ENCODE results near the gene CLGN. TPM values are rescaled to one million over a fixed set of nuclear protein-coding genes. Genes with fewer than 3 reads are reported as not detected.
A peak's percentile ranks its signal among the peaks of the same experiment; 100 is the strongest.
"Not testable (repeated sequence)": the region's sequence is repeated elsewhere in the genome, so short reads cannot be mapped to it uniquely, and the experiment has no call there.

CLGN gene
- total RNA-seq, 1 experiment from 2014 or later: 9.6 TPM

DNA sequence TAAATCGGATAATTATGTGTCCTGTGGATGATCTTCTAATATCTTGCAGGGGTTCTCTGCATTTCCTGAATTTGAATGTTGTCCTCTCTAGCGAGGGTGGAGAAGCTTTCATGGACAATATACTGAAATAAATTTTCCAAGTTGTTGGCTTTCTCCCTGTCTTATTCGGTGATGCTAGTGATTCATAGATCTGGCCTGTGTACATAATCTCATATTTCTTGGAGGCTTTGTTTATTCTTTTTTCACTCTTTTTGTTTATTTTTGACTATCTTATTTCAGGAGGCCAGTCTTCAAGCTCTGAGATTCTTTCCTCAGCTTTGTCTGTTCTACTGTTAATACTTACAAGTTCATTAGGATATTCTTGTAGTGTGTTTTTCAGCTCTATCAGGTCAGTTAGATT, 20.7 kb upstream of the CLGN start:
- Histone ChIP-seq H2AFZ (ENCODE audit: low read length) (no peak overlapping the region), H3K9me3 (ENCODE audit: low read length) (no peaks in the 10 kb centered on the region), H3K79me2 (ENCODE audit: low read length) (no peaks in the 10 kb centered on the region), H3F3A (ENCODE audit: low read length, unreplicated experiment) (no peaks in the 10 kb centered on the region), H4K20me1 (ENCODE audit: low read length) (no peaks in the 10 kb centered on the region), H3K4me3 (ENCODE audit: low read length) (no peak overlapping the region), H3K4me1 (ENCODE audit: insufficient read depth, low read length) (peaks cover 20% of the 10 kb centered on the region), H3K9ac (ENCODE audit: low read length) (no peak overlapping the region), H3K27me3 (ENCODE audit: low read length) (no peaks in the 10 kb centered on the region), H3K27ac (ENCODE audit: low read length) (peak overlapping the region; percentile 11), H3K36me3 (ENCODE audit: low read depth, low read length) (no peaks in the 10 kb centered on the region), H3K4me2 (ENCODE audit: low read length) (peak overlapping the region; percentile 72), H3K9me2 (replicated peaks; ENCODE audit: low read length) (no peaks in the 10 kb centered on the region)
- intact Hi-C loops (cut with micrococcal nuclease): loop anchor here (2.0 kb wide), 1 partner anchor 21 kb away; the partner anchor contains the start of gene CLGN
- POLR2A ChIA-PET (ENCODE audit: unreplicated experiment): no interaction called here
- DNase-seq: peak; percentile 68
- ATAC-seq: peak; percentile 88
- CTCF ChIA-PET: interaction anchor here (0.6 kb wide), 1 partner anchor 121 kb away, joined by 4 read pairs; no protein-coding TSS in a partner anchor
- no TSS peak for BruUV-seq (replicated peaks)
- TF ChIP-seq EZH2phosphoT487 (IDR thresholded peaks at IDR 0.05; ENCODE audit: borderline replicate concordance, low read length): no peak
- no peak for TF ChIP-seq EZH2 (IDR thresholded peaks at IDR 0.05; ENCODE audit: low read length, unreplicated experiment)
- TF ChIP-seq, protein P1, sequence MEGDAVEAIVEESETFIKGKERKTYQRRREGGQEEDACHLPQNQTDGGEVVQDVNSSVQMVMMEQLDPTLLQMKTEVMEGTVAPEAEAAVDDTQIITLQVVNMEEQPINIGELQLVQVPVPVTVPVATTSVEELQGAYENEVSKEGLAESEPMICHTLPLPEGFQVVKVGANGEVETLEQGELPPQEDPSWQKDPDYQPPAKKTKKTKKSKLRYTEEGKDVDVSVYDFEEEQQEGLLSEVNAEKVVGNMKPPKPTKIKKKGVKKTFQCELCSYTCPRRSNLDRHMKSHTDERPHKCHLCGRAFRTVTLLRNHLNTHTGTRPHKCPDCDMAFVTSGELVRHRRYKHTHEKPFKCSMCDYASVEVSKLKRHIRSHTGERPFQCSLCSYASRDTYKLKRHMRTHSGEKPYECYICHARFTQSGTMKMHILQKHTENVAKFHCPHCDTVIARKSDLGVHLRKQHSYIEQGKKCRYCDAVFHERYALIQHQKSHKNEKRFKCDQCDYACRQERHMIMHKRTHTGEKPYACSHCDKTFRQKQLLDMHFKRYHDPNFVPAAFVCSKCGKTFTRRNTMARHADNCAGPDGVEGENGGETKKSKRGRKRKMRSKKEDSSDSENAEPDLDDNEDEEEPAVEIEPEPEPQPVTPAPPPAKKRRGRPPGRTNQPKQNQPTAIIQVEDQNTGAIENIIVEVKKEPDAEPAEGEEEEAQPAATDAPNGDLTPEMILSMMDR (conservative IDR thresholded peaks at IDR 0.05; ENCODE audit: low read depth, low read length): no peak

DNA sequence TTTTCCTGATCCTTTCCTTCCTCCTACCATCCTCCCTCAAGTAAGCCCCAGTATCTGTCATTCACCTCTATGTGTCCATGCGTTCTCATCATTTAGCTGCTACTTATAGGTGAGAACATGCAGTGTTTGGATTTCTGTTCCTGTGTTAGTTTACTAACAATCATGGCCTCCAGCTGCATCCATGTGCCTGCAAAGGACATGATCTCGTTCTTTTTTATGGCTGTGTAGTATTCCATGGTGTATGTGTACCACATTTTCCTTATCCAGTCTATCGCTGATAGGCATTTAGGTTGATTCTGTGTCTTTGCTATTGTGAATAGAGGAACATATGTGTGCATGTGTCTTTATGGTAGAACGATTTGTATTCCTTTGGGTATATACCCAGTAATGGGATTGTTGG, 16.9 kb upstream of the CLGN start:
- H3K27ac ChIP-seq (ENCODE audit: low read length); H2AFZ ChIP-seq (ENCODE audit: low read length); CTCF ChIA-PET; H4K20me1 ChIP-seq (ENCODE audit: low read length); intact Hi-C loops (cut with micrococcal nuclease); H3F3A ChIP-seq (ENCODE audit: low read length, unreplicated experiment); H3K36me3 ChIP-seq (ENCODE audit: low read depth, low read length); H3K9me2 ChIP-seq (replicated peaks; ENCODE audit: low read length); H3K9ac ChIP-seq (ENCODE audit: low read length); H3K9me3 ChIP-seq (ENCODE audit: low read length); H3K27me3 ChIP-seq (ENCODE audit: low read length); ATAC-seq; DNase-seq; H3K79me2 ChIP-seq (ENCODE audit: low read length); POLR2A ChIA-PET (ENCODE audit: unreplicated experiment); BruUV-seq (replicated peaks); H3K4me3 ChIP-seq (ENCODE audit: low read length); H3K4me2 ChIP-seq (ENCODE audit: low read length): not testable (repeated sequence)
- H3K4me1 ChIP-seq (ENCODE audit: insufficient read depth, low read length): peaks cover 20% of the 10 kb centered on the region

DNA sequence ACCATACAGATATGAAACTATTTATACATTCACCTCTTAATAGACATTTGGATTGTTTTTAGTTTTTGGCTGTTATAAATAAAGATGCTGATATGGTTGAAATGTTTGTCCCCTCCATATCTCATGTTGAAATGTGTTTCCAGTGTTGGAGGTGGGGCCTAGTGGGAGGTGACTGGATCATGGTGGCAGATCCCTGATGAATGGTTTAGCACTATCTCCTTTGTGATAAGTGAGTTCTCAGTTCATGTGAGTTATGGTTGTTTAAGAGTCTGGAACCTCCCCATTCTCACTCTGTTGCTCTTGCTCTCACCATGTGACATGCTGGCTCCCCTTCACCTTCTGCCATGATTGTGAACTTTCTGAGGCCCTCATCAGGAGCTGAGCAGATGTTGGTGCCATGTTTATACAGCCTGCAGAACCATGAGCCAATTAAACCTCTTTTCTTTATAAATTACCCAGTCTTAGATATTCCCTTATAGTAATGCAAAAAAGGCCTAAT, 12.2 kb upstream of the CLGN start:
- no peak overlapping the region for H3K27ac ChIP-seq (ENCODE audit: low read length)
- no peak for ATAC-seq
- H3K4me3 ChIP-seq (ENCODE audit: low read length): no peak overlapping the region
- no peaks in the 10 kb centered on the region for H4K20me1 ChIP-seq (ENCODE audit: low read length)
- no TSS peak for BruUV-seq (replicated peaks)
- H3K9ac ChIP-seq (ENCODE audit: low read length): no peak overlapping the region
- H3K4me1 ChIP-seq (ENCODE audit: insufficient read depth, low read length): no peaks in the 10 kb centered on the region
- ChIA-PET POLR2A (ENCODE audit: unreplicated experiment) (no interaction called here), CTCF (no interaction called here)
- DNase-seq: no peak
- no peak overlapping the region for H3K4me2 ChIP-seq (ENCODE audit: low read length)
- intact Hi-C loops (cut with micrococcal nuclease): no loop called here
- no peaks in the 10 kb centered on the region for H3K79me2 ChIP-seq (ENCODE audit: low read length)
- H2AFZ ChIP-seq (ENCODE audit: low read length): no peak overlapping the region
- no peaks in the 10 kb centered on the region for H3K27me3 ChIP-seq (ENCODE audit: low read length)
- no peaks in the 10 kb centered on the region for H3K36me3 ChIP-seq (ENCODE audit: low read depth, low read length)
- TF ChIP-seq EZH2 (IDR thresholded peaks at IDR 0.05; ENCODE audit: low read length, unreplicated experiment) (no peak), EZH2phosphoT487 (IDR thresholded peaks at IDR 0.05; ENCODE audit: borderline replicate concordance, low read length) (no peak)
- TF ChIP-seq, protein P1 (conservative IDR thresholded peaks at IDR 0.05; ENCODE audit: low read depth, low read length): no peak
- H3F3A ChIP-seq (ENCODE audit: low read length, unreplicated experiment): no peaks in the 10 kb centered on the region
- no peaks in the 10 kb centered on the region for H3K9me2 ChIP-seq (replicated peaks; ENCODE audit: low read length)
- no peaks in the 10 kb centered on the region for H3K9me3 ChIP-seq (ENCODE audit: low read length)

All from PC-3 (cell line).